Activated T-cell treated with anti-CD3 and anti-CD28 coated beads, Interleukin-2, amount 50 U/mL, for 4 hours (primary cell): ENCODE measurements around the gene SPATA33. TPM values are rescaled to one million over a fixed set of nuclear protein-coding genes. Genes with fewer than 3 reads are reported as not detected.
A peak's percentile ranks its signal among the peaks of the same experiment; 100 is the strongest.
"Not testable (repeated sequence)": the region's sequence is repeated elsewhere in the genome, so short reads cannot be mapped to it uniquely, and the experiment has no call there.

Source experiments
- ATAC-seq, 2 donors: fragments of 200-7000 bp; cut with Tn5 transposase; one replicate each; pipeline ENCODE4 v1.10.0; 2021
- DNase-seq: peaks from one replicate; pipeline ENCODE4 v3.0.0-alpha.2; 2020
- H3K27me3 Mint-ChIP-seq: one replicate; pipeline ENCODE4 v1.8.0; 2021; ENCODE audit warnings: low read depth, mixed read lengths
- H3K36me3 Mint-ChIP-seq: one replicate; pipeline ENCODE4 v1.8.0; 2022; ENCODE audit warnings: mixed read lengths; ENCODE audit not compliant: insufficient read depth
- H3K4me1 Mint-ChIP-seq: one replicate; pipeline ENCODE4 v1.8.0; 2021; ENCODE audit warnings: low read depth, mixed read lengths
- H3K4me3 Mint-ChIP-seq: one replicate; pipeline ENCODE4 v1.8.0; 2021; ENCODE audit warnings: mild to moderate bottlenecking, moderate library complexity, mixed read lengths
- H3K9me3 Mint-ChIP-seq: one replicate; pipeline ENCODE4 v1.8.0; 2021; ENCODE audit warnings: mixed read lengths
- total RNA-seq, 3 donors: library from RNA; stranded (reverse); gene quantifications; one replicate each; pipeline ENCODE4 v1.2.1, GENCODE V29; 2021

SPATA33 gene
- total RNA-seq, 3 donors from 2014 or later = 7.5 to 11.8 (median 8.0) TPM

- H3K9me3 Mint-ChIP-seq, H3K27me3 Mint-ChIP-seq, DNase-seq, H3K36me3 Mint-ChIP-seq, ATAC-seq: not testable (repeated sequence)
- H3K4me3 Mint-ChIP-seq = peak overlapping the region; percentile 79
- H3K4me1 Mint-ChIP-seq = peaks cover 23% of the 10 kb centered on the region
These were observed 42.0 kb downstream of the SPATA33 start for GRCh38 chr16:89699629-89700099.

- Mint-ChIP-seq H3K9me3 (no peaks in the 10 kb centered on the region), H3K27me3 (no peaks in the 10 kb centered on the region), H3K4me3 (peak overlapping the region; percentile 79), H3K36me3 (no peaks in the 10 kb centered on the region), H3K4me1 (peaks cover 23% of the 10 kb centered on the region)
- DNase-seq (peak; percentile 99), ATAC-seq (peak; percentile 11 to 12)
These were observed 42.5 kb downstream of the SPATA33 start for GRCh38 chr16:89700100-89700648.

GRCh38 chr16:89700649-89701424 is 43.2 kb downstream of the SPATA33 start:
- Mint-ChIP-seq H3K27me3 (no peaks in the 10 kb centered on the region), H3K36me3 (no peaks in the 10 kb centered on the region), H3K9me3 (no peaks in the 10 kb centered on the region), H3K4me1 (peaks cover 25% of the 10 kb centered on the region), H3K4me3 (peak overlapping the region; percentile 79)
- ATAC-seq = peak; percentile 31 to 36
- peak; percentile 39 for DNase-seq

- Mint-ChIP-seq H3K4me1 (peaks cover 25% of the 10 kb centered on the region), H3K9me3 (no peaks in the 10 kb centered on the region), H3K36me3 (no peaks in the 10 kb centered on the region), H3K4me3 (peak within 1 kb of the TSS; percentile 79), H3K27me3 (no peaks in the 10 kb centered on the region)
- peak; percentile 80 to 83 for ATAC-seq
- DNase-seq = peak; percentile 98
These were observed 44.1 kb downstream of the SPATA33 start, which contains the start of gene SPATA2L for GRCh38 chr16:89701425-89702406. Gene SPATA2L (minus strand): TSS chr16:89701705. CDS start chr16:89701232, 473 bp downstream.

- Mint-ChIP-seq H3K36me3 (no peaks in the 10 kb centered on the region), H3K4me1 (peaks cover 22% of the 10 kb centered on the region), H3K4me3 (no peak overlapping the region), H3K9me3 (no peaks in the 10 kb centered on the region), H3K27me3 (no peaks in the 10 kb centered on the region)
- ATAC-seq (no peak), DNase-seq (no peak)
These were observed 46.6 kb downstream of the SPATA33 start for GRCh38 chr16:89704281-89704680.

- DNase-seq = no peak
- no peak for ATAC-seq
- H3K4me3 Mint-ChIP-seq = no peak overlapping the region
- no peaks in the 10 kb centered on the region for H3K36me3 Mint-ChIP-seq
- no peaks in the 10 kb centered on the region for H3K27me3 Mint-ChIP-seq
- no peaks in the 10 kb centered on the region for H3K9me3 Mint-ChIP-seq
- H3K4me1 Mint-ChIP-seq = peaks cover 18% of the 10 kb centered on the region
These were observed 47.4 kb downstream of the SPATA33 start for GRCh38 chr16:89705006-89705405.

GRCh38 chr16:89706518-89707260 is 49.1 kb downstream of the SPATA33 start:
- Mint-ChIP-seq H3K9me3 (no peaks in the 10 kb centered on the region), H3K27me3 (no peaks in the 10 kb centered on the region), H3K36me3 (no peaks in the 10 kb centered on the region), H3K4me3 (no peak overlapping the region), H3K4me1 (peaks cover 15% of the 10 kb centered on the region)
- ATAC-seq (no peak), DNase-seq (no peak)

GRCh38 chr16:89707695-89708094 is 50.1 kb downstream of the SPATA33 start:
- Mint-ChIP-seq H3K4me3 (no peak overlapping the region), H3K36me3 (no peaks in the 10 kb centered on the region), H3K27me3 (no peaks in the 10 kb centered on the region), H3K4me1 (peaks cover 8% of the 10 kb centered on the region), H3K9me3 (no peaks in the 10 kb centered on the region)
- no peak for DNase-seq
- ATAC-seq = no peak

- H3K27me3 Mint-ChIP-seq = no peaks in the 10 kb centered on the region
These were observed 50.9 kb downstream of the SPATA33 start for GRCh38 chr16:89708481-89708931.

GRCh38 chr16:89709166-89709565 is 51.5 kb downstream of the SPATA33 start:
- Mint-ChIP-seq H3K4me3 (no peak overlapping the region), H3K27me3 (no peaks in the 10 kb centered on the region), H3K36me3 (peaks cover 2% of the 10 kb centered on the region), H3K9me3 (no peaks in the 10 kb centered on the region), H3K4me1 (peaks cover 8% of the 10 kb centered on the region)
- ATAC-seq (no peak), DNase-seq (no peak)

More at GRCh38 chr16:89708481-89708931, 50.9 kb downstream of the SPATA33 start:
- H3K4me1 Mint-ChIP-seq = peaks cover 8% of the 10 kb centered on the region
- H3K9me3 Mint-ChIP-seq = no peaks in the 10 kb centered on the region
- no peaks in the 10 kb centered on the region for H3K36me3 Mint-ChIP-seq
- no peak for DNase-seq
- no peak for ATAC-seq
- H3K4me3 Mint-ChIP-seq = no peak overlapping the region

GRCh38 chr16:89709716-89710432 is 52.2 kb downstream of the SPATA33 start:
- Mint-ChIP-seq H3K4me1 (peaks cover 8% of the 10 kb centered on the region), H3K36me3 (peaks cover 3% of the 10 kb centered on the region), H3K4me3 (peak overlapping the region; percentile 40), H3K27me3 (no peaks in the 10 kb centered on the region), H3K9me3 (no peaks in the 10 kb centered on the region)
- ATAC-seq (no peak), DNase-seq (no peak)

- Mint-ChIP-seq H3K9me3 (no peaks in the 10 kb centered on the region), H3K36me3 (peaks cover 3% of the 10 kb centered on the region), H3K4me3 (no peak overlapping the region), H3K27me3 (no peaks in the 10 kb centered on the region), H3K4me1 (peaks cover 6% of the 10 kb centered on the region)
- peak in 1 of 2 donors; percentile 2 for ATAC-seq
- DNase-seq = no peak
These were observed 53.3 kb downstream of the SPATA33 start for GRCh38 chr16:89710709-89711564.
